ENCODE results near the gene VPS18. TPM values are rescaled to one million over a fixed set of nuclear protein-coding genes. Genes with fewer than 3 reads are reported as not detected.
A peak's percentile ranks its signal among the peaks of the same experiment; 100 is the strongest.

Gene VPS18
- total RNA-seq (2022): 13.2 and 18.5 TPM in 2 replicates
- Bru-seq, nascent RNA: percentile 61 among the genes with signal in this experiment
- BruChase-seq, experiment 1, labeled RNA remaining after a 6-hour chase: percentile 59 among the genes with signal in this experiment
- percentile 76 among the genes with signal in this experiment for BruChase-seq, experiment 2, labeled RNA remaining after a 2-hour chase
- long read RNA-seq, transcript VPS18-201 (5 exons, 3,895 nt): major isoform, 23 of 43 reads
- long read RNA-seq, partial matches to known transcripts: 10 of 43 reads
- long read RNA-seq, other reads (novel, unspliced or antisense): 10 of 43 reads

DNA sequence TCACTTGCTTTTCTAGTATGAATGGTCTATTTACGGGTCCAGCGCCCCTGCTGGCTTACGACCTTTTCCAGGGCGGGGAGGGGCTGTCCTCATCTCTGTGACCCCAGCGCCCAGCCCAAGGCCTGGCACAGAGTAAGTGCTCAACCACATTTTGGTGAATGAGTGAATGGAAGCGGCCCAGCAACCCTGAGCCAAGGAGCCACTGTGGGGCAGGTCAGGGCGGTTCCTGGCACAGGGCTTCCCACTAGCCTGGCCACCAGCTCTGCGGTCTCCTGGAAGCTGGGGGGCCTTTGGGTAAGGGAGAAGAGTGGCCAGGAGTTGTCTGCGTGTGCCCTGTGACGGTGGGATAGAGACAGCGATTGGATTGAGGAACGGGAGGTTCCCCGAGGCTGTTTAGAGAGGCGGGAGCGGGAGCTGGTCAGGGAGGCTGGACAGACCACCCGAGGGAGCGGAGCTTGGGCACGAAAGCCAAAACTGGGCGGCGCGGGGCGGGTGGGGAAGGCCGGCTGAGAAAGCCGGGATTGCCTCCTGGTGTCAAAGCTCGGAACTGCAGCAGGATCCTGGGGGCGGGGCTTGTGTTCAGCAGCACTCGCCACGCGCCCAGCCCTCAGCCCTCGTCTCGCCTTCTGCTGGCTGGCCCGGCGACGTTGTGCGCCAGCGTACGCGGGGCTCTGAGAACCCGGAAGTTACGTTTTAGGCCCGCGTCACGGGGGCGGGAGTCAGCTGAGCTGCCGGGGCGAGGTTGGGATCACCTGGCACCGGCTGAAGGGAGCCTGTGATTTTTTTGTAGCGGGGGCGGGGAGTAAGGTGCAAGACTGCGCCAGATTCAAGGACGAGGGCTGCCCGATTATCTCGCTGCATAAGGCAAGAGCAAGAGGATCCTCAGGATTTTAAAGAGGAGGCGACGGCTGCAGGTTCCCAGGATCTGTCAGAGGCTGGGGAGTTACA, at the start of gene VPS18:
TSS of gene VPS18 (plus strand) at position 718 of the 948 bp plus-strand sequence. CDS start 319 bp downstream, outside the sequence.
- no peaks in the 10 kb centered on the region for H3K9me3 Mint-ChIP-seq (ENCODE audit: unreplicated experiment)
- POLR2A ChIA-PET: interaction anchor here (0.8 to 3.7 kb wide), 25 partner anchors 9 to 374 kb away, joined by 3 to 63 read pairs (median 8); partner anchors contain the start of genes C15orf62, CCDC32, DNAJC17 and GCHFR
- H3K36me3 Mint-ChIP-seq (ENCODE audit: insufficient read depth, unreplicated experiment): peaks cover 32% of the 10 kb centered on the region
- peak within 1 kb of the TSS; percentile 98 for H3K27ac Mint-ChIP-seq (ENCODE audit: low read depth, unreplicated experiment)
- BruUV-seq (replicated peaks): no TSS peak
- CTCF ChIA-PET: interaction anchor here (0.5 to 3.7 kb wide), 34 partner anchors 9 to 525 kb away, joined by 3 to 131 read pairs (median 4); partner anchors contain the start of genes DNAJC17, RAD51 and RHOV
- DNase-seq (ENCODE audit: unreplicated experiment): peak; percentile 96
- intact Hi-C loops (cut with micrococcal nuclease): loop anchor here (1.0 to 5.0 kb wide), 4 partner anchors 109 to 299 kb away; partner anchors contain the start of gene KNL1
- peak within 1 kb of the TSS; percentile 95 for H3K4me3 Mint-ChIP-seq (ENCODE audit: unreplicated experiment)
- H3K4me1 Mint-ChIP-seq (ENCODE audit: insufficient read depth, unreplicated experiment): peaks cover 31% of the 10 kb centered on the region
- TF ChIP-seq CTCF (IDR thresholded peaks at IDR 0.05; ENCODE audit: unreplicated experiment): peak; percentile 92
- no peaks in the 10 kb centered on the region for H3K27me3 Mint-ChIP-seq (ENCODE audit: insufficient read depth, unreplicated experiment)

- peaks cover 16% of the 10 kb centered on the region for H3K36me3 Mint-ChIP-seq (ENCODE audit: insufficient read depth, unreplicated experiment)
- H3K9me3 Mint-ChIP-seq (ENCODE audit: unreplicated experiment): no peaks in the 10 kb centered on the region
- peak overlapping the region; percentile 82 for H3K27ac Mint-ChIP-seq (ENCODE audit: low read depth, unreplicated experiment)
- H3K27me3 Mint-ChIP-seq (ENCODE audit: insufficient read depth, unreplicated experiment): no peaks in the 10 kb centered on the region
- ChIA-PET POLR2A (interaction anchor here (0.7 to 5.5 kb wide), 25 partner anchors 9 to 280 kb away, joined by 3 to 58 read pairs (median 7); partner anchors contain the start of genes C15orf62, CCDC32, DNAJC17 and GCHFR), CTCF (interaction anchor here (0.6 to 9.3 kb wide), 11 partner anchors 14 to 78 kb away, joined by 3 to 130 read pairs (median 3); partner anchors contain the start of gene C15orf62)
- TSS peak; percentile 41 for BruUV-seq (replicated peaks)
- peaks cover 29% of the 10 kb centered on the region for H3K4me1 Mint-ChIP-seq (ENCODE audit: insufficient read depth, unreplicated experiment)
- TF ChIP-seq CTCF (IDR thresholded peaks at IDR 0.05; ENCODE audit: unreplicated experiment): no peak
- intact Hi-C loops (cut with micrococcal nuclease): no loop called here
- no peak for DNase-seq (ENCODE audit: unreplicated experiment)
- H3K4me3 Mint-ChIP-seq (ENCODE audit: unreplicated experiment): peak overlapping the region; percentile 96
Observed at GRCh38 chr15:40844696-40845030, 49.6 kb upstream of the VPS18 start.

DNA sequence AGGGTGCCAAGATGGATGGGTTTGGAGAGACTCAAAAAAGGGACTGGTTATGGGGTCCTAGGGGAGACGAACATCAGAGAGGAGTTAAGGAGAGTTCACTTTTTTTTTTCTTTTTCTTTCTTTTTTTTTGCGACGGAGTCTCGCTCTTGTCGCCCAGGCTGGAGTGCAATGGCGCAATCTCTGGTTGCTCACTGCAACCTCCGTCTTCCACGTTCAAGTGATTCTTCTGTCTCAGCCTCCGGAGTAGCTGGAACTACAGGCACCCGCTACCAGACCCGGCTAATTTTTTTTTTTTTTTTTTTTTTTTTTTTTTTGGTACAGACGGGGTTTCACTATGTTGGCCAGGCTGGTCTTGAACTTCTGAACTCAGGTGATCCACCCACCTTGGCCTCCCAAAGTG, 49.2 kb upstream of the VPS18 start:
- Mint-ChIP-seq H3K9me3 (ENCODE audit: unreplicated experiment) (no peaks in the 10 kb centered on the region), H3K27ac (ENCODE audit: low read depth, unreplicated experiment) (peak overlapping the region; percentile 82), H3K4me1 (ENCODE audit: insufficient read depth, unreplicated experiment) (peaks cover 29% of the 10 kb centered on the region), H3K27me3 (ENCODE audit: insufficient read depth, unreplicated experiment) (no peaks in the 10 kb centered on the region), H3K4me3 (ENCODE audit: unreplicated experiment) (peak overlapping the region; percentile 96), H3K36me3 (ENCODE audit: insufficient read depth, unreplicated experiment) (peaks cover 20% of the 10 kb centered on the region)
- intact Hi-C loops (cut with micrococcal nuclease): no loop called here
- TF ChIP-seq CTCF (IDR thresholded peaks at IDR 0.05; ENCODE audit: unreplicated experiment): no peak
- DNase-seq (ENCODE audit: unreplicated experiment): peak; percentile 53
- no TSS peak for BruUV-seq (replicated peaks)
- CTCF ChIA-PET: interaction anchor here (0.6 to 9.3 kb wide), 6 partner anchors 14 to 75 kb away, joined by 3 to 130 read pairs (median 4); partner anchors contain the start of gene C15orf62
- POLR2A ChIA-PET: interaction anchor here (0.7 to 5.5 kb wide), 24 partner anchors 10 to 280 kb away, joined by 3 to 58 read pairs (median 8); partner anchors contain the start of genes C15orf62, CCDC32, DNAJC17 and GCHFR

Measured in MCF 10A (cell line).